GM12878 (cell line): ENCODE results near the gene ARL5B. TPM values are rescaled to one million over a fixed set of nuclear protein-coding genes. Genes with fewer than 3 reads are reported as not detected.

ENCODE experiments used
- BCLAF1 ChIP-seq: fragments of 450-650 bp; IDR thresholded peaks from 2 replicates; pipeline ENCODE4 v1.6.1; 2017; ENCODE audit warnings: antibody characterized with exemption, mild to moderate bottlenecking, moderate library complexity
- BHLHE40 ChIP-seq, 2 experiments: fragments of 450-650 bp in 1 of 2; IDR thresholded peaks; 2 replicates each; pipeline ENCODE4 v1.6.1; 2011 to 2017; ENCODE audit warnings: low read depth in 2 of 2, borderline replicate concordance in 1 of 2, improper control_type of control experiment in 1 of 2, low read length in 1 of 2, mild to moderate bottlenecking in 1 of 2
- BRCA1 ChIP-seq: IDR thresholded peaks from 2 replicates; pipeline ENCODE4 v1.6.1; 2011; ENCODE audit warnings: low read depth, low read length, improper control_type of control experiment
- HDAC6 ChIP-seq: fragments of 200-600 bp; sonication (generic); IDR thresholded peaks from one replicate; pipeline ENCODE4 v1.8.0; 2017; ENCODE audit warnings: antibody characterized with exemption; ENCODE audit not compliant: unreplicated experiment
- JUND ChIP-seq: IDR thresholded peaks from 2 replicates; pipeline ENCODE4 v1.6.1; 2012; ENCODE audit warnings: low read depth, mild to moderate bottlenecking, low read length, improper control_type of control experiment, moderate library complexity
- KDM1A ChIP-seq: fragments of 200-600 bp; sonication (generic); IDR thresholded peaks from 2 replicates; pipeline ENCODE4 v1.6.1; 2016; ENCODE audit warnings: borderline replicate concordance
- MEF2A ChIP-seq: IDR thresholded peaks from 2 replicates; pipeline ENCODE4 v1.6.1; 2011; ENCODE audit warnings: low read depth, mild to moderate bottlenecking, low read length, moderate library complexity; ENCODE audit not compliant: insufficient read depth
- NFXL1 ChIP-seq: fragments of 450-650 bp; IDR thresholded peaks from 2 replicates; pipeline ENCODE4 v1.6.1; 2017; ENCODE audit warnings: antibody characterized with exemption, mild to moderate bottlenecking, borderline replicate concordance
- NR2C1 ChIP-seq: fragments of 450-650 bp; IDR thresholded peaks from 2 replicates; pipeline ENCODE4 v1.6.1; 2017; ENCODE audit warnings: antibody characterized with exemption, mild to moderate bottlenecking, moderate library complexity
- POLR2AphosphoS5 ChIP-seq: IDR thresholded peaks from 2 replicates; pipeline ENCODE4 v1.6.1; 2011; ENCODE audit warnings: mild to moderate bottlenecking, low read length, inconsistent platforms
- PRDM15 ChIP-seq: fragments of 450-650 bp; formaldehyde crosslinking; IDR thresholded peaks from 2 replicates; pipeline ENCODE4 v1.4.0; 2020; ENCODE audit warnings: mild to moderate bottlenecking, moderate library complexity
- SIN3A ChIP-seq: IDR thresholded peaks from 2 replicates; pipeline ENCODE4 v1.6.1; 2012; ENCODE audit warnings: low read depth, low read length, improper control_type of control experiment
- TAF1 ChIP-seq: IDR thresholded peaks from 2 replicates; pipeline ENCODE4 v1.6.1; 2011; ENCODE audit warnings: mild to moderate bottlenecking, low read depth, low read length, borderline replicate concordance
- TCF12 ChIP-seq: IDR thresholded peaks from 2 replicates; pipeline ENCODE4 v1.6.1; 2011; ENCODE audit warnings: low read depth, mild to moderate bottlenecking, low read length
- ZBTB40 ChIP-seq: fragments of 450-650 bp; IDR thresholded peaks from 2 replicates; pipeline ENCODE4 v1.6.1; 2016; ENCODE audit warnings: mild to moderate bottlenecking, moderate library complexity, borderline replicate concordance
- polyA plus RNA-seq, 11 experiments: library from polyadenylated mRNA; depleted of rRNA in 4 of 11; unstranded in 6 of 11; stranded (reverse) in 5 of 11; fragments of >200 nt; fragmentation: Nextera tagmentation in 4 of 11; fragmentation: Illumina TruSeq in 1 of 11; extraction: Ambion mirVana in 4 of 11; extraction: Trizol in 1 of 11; gene quantifications; 1 replicate in 1 of 11; 2 replicates in 10 of 11; pipeline versions ENCODE4 v1.2.1 to v1.2.3, GENCODE V29; 2011 to 2016; ENCODE audit warnings: inconsistent platforms in 2 of 11, missing spikeins in 2 of 11, low read depth in 1 of 11
- total RNA-seq, 4 experiments: library from RNA; depleted of rRNA in 3 of 4; stranded (reverse); fragments of >200 nt in 3 of 4; fragmentation: Illumina TruSeq in 1 of 4; extraction: Trizol in 1 of 4; gene quantifications; 2 replicates each; pipeline versions ENCODE4 v1.2.1 to v1.2.3, GENCODE V29; 2013 to 2021
- TF ChIP-seq, protein P1 (sequence below): IDR thresholded peaks from 2 replicates; pipeline ENCODE4 v1.6.1; 2011; ENCODE audit warnings: mild to moderate bottlenecking, low read depth, low read length, moderate library complexity; ENCODE audit not compliant: insufficient replicate concordance

Gene ARL5B
- total and polyA plus RNA-seq, 10 of the 15 experiments (the other 5 are each of a cell fraction or from before 2014, with no cell fraction given): 2.5 to 20.7 (median 9.1) TPM

GRCh38 chr10:18651324-18652007, 7.8 kb upstream of the ARL5B start, which contains the start of gene NSUN6 (continued):
- no peak for TF ChIP-seq NFXL1
- no peak for TF ChIP-seq BRCA1
- TF ChIP-seq HDAC6: no peak
- no peak for TF ChIP-seq BCLAF1
- TF ChIP-seq BHLHE40 (IDR thresholded peaks at IDR 0.05; ENCODE audit: borderline replicate concordance in 1 of 2, low read depth in 2 of 2, low read length in 1 of 2): peak; percentile 48 to 55; a peak in 2 of 4 replicates
- peak; percentile 95 for TF ChIP-seq ZBTB40
- TF ChIP-seq POLR2AphosphoS5: peak; percentile 87
- TF ChIP-seq TCF12: no peak
- TF ChIP-seq PRDM15 (CRISPR knock-in tag): no peak
- TF ChIP-seq KDM1A: no peak
- 0 out of 2 replicates have a peak, but pooled peaks have one; percentile 19 for TF ChIP-seq NR2C1
- TF ChIP-seq, protein P1, sequence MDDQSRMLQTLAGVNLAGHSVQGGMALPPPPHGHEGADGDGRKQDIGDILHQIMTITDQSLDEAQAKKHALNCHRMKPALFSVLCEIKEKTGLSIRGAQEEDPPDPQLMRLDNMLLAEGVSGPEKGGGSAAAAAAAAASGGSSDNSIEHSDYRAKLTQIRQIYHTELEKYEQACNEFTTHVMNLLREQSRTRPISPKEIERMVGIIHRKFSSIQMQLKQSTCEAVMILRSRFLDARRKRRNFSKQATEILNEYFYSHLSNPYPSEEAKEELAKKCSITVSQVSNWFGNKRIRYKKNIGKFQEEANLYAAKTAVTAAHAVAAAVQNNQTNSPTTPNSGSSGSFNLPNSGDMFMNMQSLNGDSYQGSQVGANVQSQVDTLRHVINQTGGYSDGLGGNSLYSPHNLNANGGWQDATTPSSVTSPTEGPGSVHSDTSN: no peak
- 0 out of 2 replicates have a peak, but pooled peaks have one; percentile 13 for TF ChIP-seq MEF2A
- TF ChIP-seq SIN3A: peak; percentile 98
- TF ChIP-seq JUND: 0 out of 2 replicates have a peak, but pooled peaks have one; percentile 11
- peak; percentile 53; the same call in 1 of the 2 replicates for TF ChIP-seq TAF1
